Colonic mucosa (tissue), 4 donors: Measurements from ENCODE around the gene PDXP. TPM values are rescaled to one million over a fixed set of nuclear protein-coding genes. Genes with fewer than 3 reads are reported as not detected.
A peak's percentile ranks its signal among the peaks of the same experiment; 100 is the strongest.
"Not testable (repeated sequence)": the region's sequence is repeated elsewhere in the genome, so short reads cannot be mapped to it uniquely, and the experiment has no call there.

Experiments
- DNase-seq: peaks from one replicate; pipeline ENCODE4 v3.0.0-alpha.2; 2020
- H3K27ac ChIP-seq: fragments of 200-600 bp; one replicate; pipeline ENCODE4 v1.8.0; 2021
- H3K27me3 ChIP-seq: fragments of 200-600 bp; one replicate; pipeline ENCODE4 v1.8.0; 2021
- H3K36me3 ChIP-seq: fragments of 200-600 bp; one replicate; pipeline ENCODE4 v1.8.0; 2021
- H3K4me1 ChIP-seq: fragments of 200-600 bp; one replicate; pipeline ENCODE4 v1.8.0; 2021; ENCODE audit warnings: mild to moderate bottlenecking
- H3K4me3 ChIP-seq: fragments of 200-600 bp; one replicate; pipeline ENCODE4 v1.8.0; 2021
- H3K9ac ChIP-seq, 2 donors: one replicate each; pipeline ENCODE4 v1.7.0; 2013; ENCODE audit warnings: control low read depth in 2 of 2, low read depth in 2 of 2, low read length in 2 of 2
- H3K9me3 ChIP-seq: fragments of 200-600 bp; one replicate; pipeline ENCODE4 v1.8.0; 2021
- CTCF ChIP-seq: fragments of 200-600 bp; IDR thresholded peaks from one replicate; pipeline ENCODE4 v1.8.0; 2022; ENCODE audit warnings: antibody characterized with exemption, mild to moderate bottlenecking
- intact Hi-C: fragments of 100-400 bp; cut with DNase I; formaldehyde crosslinking; loops from one replicate; pipeline ENCODE4 v1.14.1; 2022
- total RNA-seq, 2 donors: library from RNA; stranded (reverse); fragmentation: NEBNext Ultra II Directional in 1 of 2; extraction: Animal tissue kit (Norgen Biotek cat#: 25700) in 1 of 2; gene quantifications; one replicate each; pipeline ENCODE4 v1.2.1, GENCODE V29; 2021
- donor health status: healthy.
- donor health status: DM: no; HTN: no; CAD: no.
- donor health status: DM: no; HTN: no; CAD: no.

PDXP gene
- total RNA-seq, 2 donors from 2014 or later = 24.5 to 34.0 TPM

GRCh38 chr22:37654563-37655251 lies 3.8 kb upstream of the PDXP start:
- Histone ChIP-seq H3K9ac (peak overlapping the region in 1 of 2 donors; percentile 51), H3K27ac (peak overlapping the region; percentile 79), H3K9me3 (no peaks in the 10 kb centered on the region), H3K27me3 (no peaks in the 10 kb centered on the region), H3K36me3 (peaks cover 13% of the 10 kb centered on the region), H3K4me3 (no peak overlapping the region), H3K4me1 (peaks cover 3% of the 10 kb centered on the region)
- no peak for TF ChIP-seq CTCF
- peak; percentile 88 for DNase-seq
- intact Hi-C loops = no loop called here

- Histone ChIP-seq H3K27ac (peak overlapping the region; percentile 79), H3K9ac (peak overlapping the region in 1 of 2 donors; percentile 51), H3K36me3 (peaks cover 8% of the 10 kb centered on the region), H3K27me3 (no peaks in the 10 kb centered on the region), H3K9me3 (no peaks in the 10 kb centered on the region), H3K4me1 (peaks cover 8% of the 10 kb centered on the region), H3K4me3 (no peak overlapping the region)
- intact Hi-C loops = no loop called here
- DNase-seq = no peak
- no peak for TF ChIP-seq CTCF
Observed at GRCh38 chr22:37655252-37655563, 3.3 kb upstream of the PDXP start.

- H3K4me1 ChIP-seq = peaks cover 16% of the 10 kb centered on the region
- H3K27me3 ChIP-seq, H3K36me3 ChIP-seq, H3K27ac ChIP-seq, DNase-seq, intact Hi-C loops, H3K4me3 ChIP-seq, H3K9ac ChIP-seq, H3K9me3 ChIP-seq: not testable (repeated sequence)
Observed at GRCh38 chr22:37656583-37656982, 1.9 kb upstream of the PDXP start.

GRCh38 chr22:37657590-37658132 lies 862 bp upstream of the PDXP start:
- H3K4me3 ChIP-seq = peak overlapping the region; percentile 60
- TF ChIP-seq CTCF = no peak
- H3K36me3 ChIP-seq = no peaks in the 10 kb centered on the region
- H3K27ac ChIP-seq = peak overlapping the region; percentile 59
- no peaks in the 10 kb centered on the region for H3K9me3 ChIP-seq
- H3K4me1 ChIP-seq = peaks cover 16% of the 10 kb centered on the region
- peak overlapping the region in 1 of 2 donors; percentile 82 for H3K9ac ChIP-seq
- intact Hi-C loops = no loop called here
- no peaks in the 10 kb centered on the region for H3K27me3 ChIP-seq
- DNase-seq = no peak

GRCh38 chr22:37659066-37659896 lies 758 bp downstream of the PDXP start:
- Histone ChIP-seq H3K36me3 (no peaks in the 10 kb centered on the region), H3K27ac (peak overlapping the region; percentile 59), H3K9ac (peak overlapping the region; percentile 89 to 91), H3K4me3 (peak overlapping the region; percentile 60), H3K9me3 (no peaks in the 10 kb centered on the region), H3K27me3 (no peaks in the 10 kb centered on the region), H3K4me1 (peaks cover 16% of the 10 kb centered on the region)
- TF ChIP-seq CTCF = no peak
- peak; percentile 85 for DNase-seq
- intact Hi-C loops = no loop called here
